GM12801 (cell line): Measurements from ENCODE around the gene LYPLA2.

Experiments used
- TF ChIP-seq, protein P1 (sequence below): IDR thresholded peaks from one replicate; pipeline ENCODE4 v1.5.1; 2011; ENCODE audit warnings: control low read depth; ENCODE audit not compliant: insufficient read length; ENCODE audit errors: extremely low read depth

Gene LYPLA2

GRCh38 chr1:23784846-23785245 is 6.1 kb upstream of the LYPLA2 start:
- TF ChIP-seq, protein P1, sequence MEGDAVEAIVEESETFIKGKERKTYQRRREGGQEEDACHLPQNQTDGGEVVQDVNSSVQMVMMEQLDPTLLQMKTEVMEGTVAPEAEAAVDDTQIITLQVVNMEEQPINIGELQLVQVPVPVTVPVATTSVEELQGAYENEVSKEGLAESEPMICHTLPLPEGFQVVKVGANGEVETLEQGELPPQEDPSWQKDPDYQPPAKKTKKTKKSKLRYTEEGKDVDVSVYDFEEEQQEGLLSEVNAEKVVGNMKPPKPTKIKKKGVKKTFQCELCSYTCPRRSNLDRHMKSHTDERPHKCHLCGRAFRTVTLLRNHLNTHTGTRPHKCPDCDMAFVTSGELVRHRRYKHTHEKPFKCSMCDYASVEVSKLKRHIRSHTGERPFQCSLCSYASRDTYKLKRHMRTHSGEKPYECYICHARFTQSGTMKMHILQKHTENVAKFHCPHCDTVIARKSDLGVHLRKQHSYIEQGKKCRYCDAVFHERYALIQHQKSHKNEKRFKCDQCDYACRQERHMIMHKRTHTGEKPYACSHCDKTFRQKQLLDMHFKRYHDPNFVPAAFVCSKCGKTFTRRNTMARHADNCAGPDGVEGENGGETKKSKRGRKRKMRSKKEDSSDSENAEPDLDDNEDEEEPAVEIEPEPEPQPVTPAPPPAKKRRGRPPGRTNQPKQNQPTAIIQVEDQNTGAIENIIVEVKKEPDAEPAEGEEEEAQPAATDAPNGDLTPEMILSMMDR: no peak

DNA sequence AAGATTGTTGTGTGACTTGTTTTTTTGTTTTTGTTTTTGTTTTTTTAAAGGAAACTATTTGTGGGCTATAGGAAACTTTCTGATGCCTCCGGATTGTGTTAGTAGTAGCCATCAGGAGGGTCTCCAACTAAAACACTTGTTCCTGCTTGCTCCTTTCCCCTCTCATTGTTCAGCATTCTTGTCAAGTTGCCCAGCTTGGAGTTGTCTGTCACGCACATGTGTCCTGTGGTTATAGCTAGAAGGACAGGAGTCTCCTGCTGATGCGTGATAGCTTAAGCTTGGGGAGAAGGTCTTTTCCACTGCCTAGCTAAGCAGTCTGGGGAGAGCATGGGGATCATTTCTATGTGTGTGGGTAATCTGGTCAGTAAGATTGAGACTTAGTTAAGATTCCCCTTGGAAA is 3.2 kb upstream of the LYPLA2 start:
- TF ChIP-seq, protein P1: no peak

DNA sequence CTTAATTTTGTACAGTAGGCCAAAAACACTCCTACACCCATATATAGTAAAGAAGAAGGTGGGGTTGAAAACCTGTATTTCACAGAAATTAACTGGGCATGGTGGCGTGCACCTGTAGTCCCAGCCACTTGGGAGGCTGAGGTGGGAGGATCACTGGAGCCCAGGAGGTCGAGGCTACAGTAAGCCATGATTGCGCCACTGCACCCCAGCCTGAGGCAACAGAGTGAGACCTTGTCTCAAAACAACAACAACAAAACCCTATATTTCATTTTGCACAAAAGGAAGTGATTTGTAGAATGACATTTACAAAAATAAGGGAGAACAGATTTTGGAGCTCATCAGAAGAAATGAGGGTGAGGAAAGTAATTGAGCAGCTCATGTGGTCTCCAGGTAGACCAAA is 2.2 kb upstream of the LYPLA2 start:
- TF ChIP-seq, protein P1: no peak

GRCh38 chr1:23791516-23792047 is 637 bp downstream of the LYPLA2 start:
- TF ChIP-seq, protein P1: no peak

DNA sequence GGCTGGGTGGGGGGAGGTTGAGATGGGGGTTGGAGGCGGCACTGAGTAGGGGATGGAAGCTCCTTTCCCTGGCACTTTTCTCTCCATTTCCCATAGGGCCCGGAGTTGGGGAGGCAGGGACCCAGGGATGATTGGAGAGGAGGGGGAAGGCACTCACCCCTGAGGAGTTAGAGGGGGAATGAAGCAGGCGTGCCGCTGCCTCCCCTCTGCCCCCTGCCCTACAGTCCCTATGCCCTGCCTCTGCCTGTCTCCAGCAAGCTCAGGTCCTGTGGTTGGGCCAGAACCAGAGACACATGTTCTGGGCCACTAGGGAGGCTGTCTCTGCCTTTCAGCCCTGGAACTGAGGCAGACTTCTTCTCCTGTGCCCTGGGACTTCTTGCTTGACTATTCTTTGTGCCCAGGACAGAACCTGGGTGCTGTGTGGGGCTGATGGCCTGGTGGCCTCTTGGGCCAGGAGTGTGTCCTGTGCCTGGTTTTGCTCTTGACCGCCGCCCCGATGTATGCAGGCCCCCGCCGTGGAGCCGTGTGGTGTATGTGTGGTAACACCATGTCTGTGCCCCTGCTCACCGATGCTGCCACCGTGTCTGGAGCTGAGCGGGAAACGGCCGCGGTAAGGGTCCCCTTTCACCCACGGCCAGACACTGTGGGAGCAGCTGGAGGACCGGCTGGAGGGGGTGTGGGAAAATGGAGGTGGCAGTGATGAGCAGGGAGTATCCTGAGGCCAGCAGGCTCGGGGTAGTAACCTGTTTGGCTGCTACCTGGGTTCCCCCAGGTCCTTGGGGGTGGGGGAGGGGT is 1.4 kb downstream of the LYPLA2 start:
- TF ChIP-seq, protein P1: no peak

- TF ChIP-seq, protein P1: no peak
Measured at GRCh38 chr1:23793018-23793781, 2.3 kb downstream of the LYPLA2 start.
